ENCODE results near the gene SEMA4D.

The SEMA4D gene

DNA sequence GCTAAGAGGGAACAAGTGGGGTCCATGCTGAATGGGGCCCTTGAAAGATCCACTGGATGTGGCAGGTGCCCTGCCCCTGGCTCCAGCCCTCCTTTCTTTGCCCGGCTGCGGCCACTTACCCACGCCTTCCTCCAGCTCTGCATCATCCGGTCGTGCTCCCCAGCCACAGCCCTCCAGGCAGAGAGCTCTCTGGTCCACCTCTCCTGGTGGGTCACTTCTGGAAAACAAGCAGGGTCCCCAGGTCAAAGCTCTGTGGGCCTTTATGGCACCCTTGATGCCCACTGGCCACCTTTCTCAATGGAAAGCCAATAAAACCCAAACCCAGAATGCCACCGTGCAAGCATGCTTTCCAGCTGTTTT, 134.6 kb downstream of the SEMA4D start:
- TF ChIP-seq, protein P1, sequence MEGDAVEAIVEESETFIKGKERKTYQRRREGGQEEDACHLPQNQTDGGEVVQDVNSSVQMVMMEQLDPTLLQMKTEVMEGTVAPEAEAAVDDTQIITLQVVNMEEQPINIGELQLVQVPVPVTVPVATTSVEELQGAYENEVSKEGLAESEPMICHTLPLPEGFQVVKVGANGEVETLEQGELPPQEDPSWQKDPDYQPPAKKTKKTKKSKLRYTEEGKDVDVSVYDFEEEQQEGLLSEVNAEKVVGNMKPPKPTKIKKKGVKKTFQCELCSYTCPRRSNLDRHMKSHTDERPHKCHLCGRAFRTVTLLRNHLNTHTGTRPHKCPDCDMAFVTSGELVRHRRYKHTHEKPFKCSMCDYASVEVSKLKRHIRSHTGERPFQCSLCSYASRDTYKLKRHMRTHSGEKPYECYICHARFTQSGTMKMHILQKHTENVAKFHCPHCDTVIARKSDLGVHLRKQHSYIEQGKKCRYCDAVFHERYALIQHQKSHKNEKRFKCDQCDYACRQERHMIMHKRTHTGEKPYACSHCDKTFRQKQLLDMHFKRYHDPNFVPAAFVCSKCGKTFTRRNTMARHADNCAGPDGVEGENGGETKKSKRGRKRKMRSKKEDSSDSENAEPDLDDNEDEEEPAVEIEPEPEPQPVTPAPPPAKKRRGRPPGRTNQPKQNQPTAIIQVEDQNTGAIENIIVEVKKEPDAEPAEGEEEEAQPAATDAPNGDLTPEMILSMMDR (IDR thresholded peaks at IDR 0.05; ENCODE audit: low read depth, low read length) = no peak
- H3K4me3 ChIP-seq (ENCODE audit: low read depth, low read length) = no peak overlapping the region

DNA sequence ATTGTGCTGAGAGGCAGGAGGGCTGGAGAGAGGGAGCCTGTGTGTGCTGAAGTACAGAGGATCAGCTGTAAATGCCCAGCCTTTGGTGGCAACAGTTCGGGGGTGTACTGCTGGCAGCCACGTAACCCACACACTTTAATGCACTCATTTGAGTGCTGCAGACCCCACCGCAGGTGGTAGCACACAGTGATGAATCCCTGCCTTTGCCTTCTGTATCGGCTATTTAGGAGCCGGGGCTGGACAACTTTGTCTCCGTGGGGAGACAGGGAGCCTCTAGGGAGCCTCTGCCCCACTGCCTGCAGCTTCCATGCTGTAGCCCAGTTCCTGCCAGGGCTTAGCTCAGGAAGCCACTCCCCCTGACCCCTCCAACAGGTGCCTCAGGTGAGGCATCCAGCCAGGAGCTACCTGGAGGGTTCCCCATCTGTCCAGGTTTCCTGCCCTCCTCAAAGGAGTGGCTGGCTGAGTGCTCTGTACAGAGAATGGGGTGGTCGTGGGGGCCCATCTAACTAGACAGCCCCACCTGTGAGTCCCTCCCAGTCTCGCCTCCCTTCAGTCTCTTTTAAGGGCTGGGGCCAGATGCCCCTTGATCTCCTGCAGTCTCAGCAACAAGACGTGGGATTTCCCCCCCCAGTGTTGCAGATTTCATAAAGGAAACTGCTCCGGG, 135.1 kb downstream of the SEMA4D start:
- TF ChIP-seq, protein P1 (IDR thresholded peaks at IDR 0.05; ENCODE audit: low read depth, low read length) = no peak
- no peak overlapping the region for H3K4me3 ChIP-seq (ENCODE audit: low read depth, low read length)

- TF ChIP-seq, protein P1 (IDR thresholded peaks at IDR 0.05; ENCODE audit: low read depth, low read length) = no peak
- H3K4me3 ChIP-seq (ENCODE audit: low read depth, low read length) = no peak overlapping the region
Observed at GRCh38 chr9:89361816-89362646, 135.9 kb downstream of the SEMA4D start.

DNA sequence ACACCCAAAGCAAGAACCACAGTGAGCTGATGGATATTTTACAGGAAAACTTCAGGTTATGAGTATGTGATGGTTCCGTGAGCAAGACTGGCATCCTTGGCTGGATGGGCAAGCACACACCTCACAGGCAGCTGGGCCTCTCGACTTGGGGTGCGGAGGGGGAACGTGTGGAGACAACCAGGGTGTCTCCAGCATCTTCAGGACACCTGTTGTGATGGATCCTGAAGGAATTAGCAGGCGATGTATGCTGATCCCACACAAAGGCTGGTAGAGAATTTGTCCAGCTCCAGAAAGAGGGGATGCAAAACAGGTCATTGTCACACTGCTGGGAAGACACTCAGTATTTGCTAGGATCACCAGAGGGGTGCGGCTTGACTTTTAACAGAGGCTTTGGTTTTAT, 136.9 kb downstream of the SEMA4D start:
- TF ChIP-seq, protein P1 (IDR thresholded peaks at IDR 0.05; ENCODE audit: low read depth, low read length) = no peak

DNA sequence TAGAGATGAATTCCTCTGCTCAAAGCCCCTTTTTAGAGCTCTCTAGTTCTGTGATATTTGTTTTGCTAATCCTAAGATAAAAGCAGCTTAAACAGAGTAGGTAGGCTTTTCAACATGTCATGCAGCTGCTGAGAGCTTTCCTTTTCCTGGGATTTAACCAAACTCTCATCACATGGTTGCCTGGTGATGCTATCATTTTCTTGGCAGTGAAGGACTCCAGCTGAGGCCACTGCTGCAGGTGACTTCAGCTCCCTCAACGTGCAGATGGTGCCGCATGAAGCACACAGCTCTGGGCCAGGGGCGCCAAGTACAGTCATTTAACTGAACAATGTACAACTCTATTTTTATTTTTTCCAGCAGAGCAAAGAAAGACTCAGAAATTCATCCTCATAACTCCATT, 137.4 kb downstream of the SEMA4D start:
- TF ChIP-seq, protein P1 (IDR thresholded peaks at IDR 0.05; ENCODE audit: low read depth, low read length) = no peak
- H3K4me3 ChIP-seq (ENCODE audit: low read depth, low read length) = no peak overlapping the region

More for the DNA sequence above, 136.9 kb downstream of the SEMA4D start:
- H3K4me3 ChIP-seq (ENCODE audit: low read depth, low read length) = no peak overlapping the region

GRCh38 chr9:89359751-89360261, 138.1 kb downstream of the SEMA4D start:
- H3K4me3 ChIP-seq (ENCODE audit: low read depth, low read length) = no peak overlapping the region

More at GRCh38 chr9:89359751-89360261, 138.1 kb downstream of the SEMA4D start:
- TF ChIP-seq, protein P1 (IDR thresholded peaks at IDR 0.05; ENCODE audit: low read depth, low read length) = no peak

Data from WI38 (cell line).